ENCODE data around the gene MOB1B. TPM values are rescaled to one million over a fixed set of nuclear protein-coding genes. Genes with fewer than 3 reads are reported as not detected.

MOB1B gene
- total and polyA plus RNA-seq, 2 of the 13 experiments (the other 11 are each of a cell fraction or from before 2014, with no cell fraction given) = 3.9 to 4.0 TPM

- TF ChIP-seq ATM (IDR thresholded peaks at IDR 0.05; ENCODE audit: borderline replicate concordance) (no peak), ZNF563 (CRISPR knock-in tag; IDR thresholded peaks at IDR 0.05) (0 out of 2 replicates have a peak, but pooled peaks have one; percentile 3), TFDP1 (CRISPR knock-in tag; IDR thresholded peaks at IDR 0.05; ENCODE audit: borderline replicate concordance) (no peak), PATZ1 (CRISPR knock-in tag; IDR thresholded peaks at IDR 0.05) (no peak), ZBTB40 (IDR thresholded peaks at IDR 0.05) (no peak), ZBTB40 (CRISPR knock-in tag; IDR thresholded peaks at IDR 0.05) (0 out of 2 replicates have a peak, but pooled peaks have one; percentile 23), FOSL1 (CRISPR knock-in tag; IDR thresholded peaks at IDR 0.05; ENCODE audit: borderline replicate concordance) (no peak), FOXO4 (CRISPR knock-in tag; conservative IDR thresholded peaks at IDR 0.05) (0 out of 2 replicates have a peak, but pooled peaks have one; percentile 60), ZNF280B (CRISPR knock-in tag; IDR thresholded peaks at IDR 0.05; ENCODE audit: borderline replicate concordance) (0 out of 2 replicates have a peak, but pooled peaks have one; percentile 68), ZNF350 (CRISPR knock-in tag; IDR thresholded peaks at IDR 0.05; ENCODE audit: borderline replicate concordance, low read depth) (no peak), ZFP1 (CRISPR knock-in tag; IDR thresholded peaks at IDR 0.05) (no peak), ZNF224 (CRISPR knock-in tag; IDR thresholded peaks at IDR 0.05) (0 out of 2 replicates have a peak, but pooled peaks have one; percentile 49), HDAC2 (CRISPR knock-in tag; IDR thresholded peaks at IDR 0.05) (0 out of 2 replicates have a peak, but pooled peaks have one; percentile 5)
Measured at GRCh38 chr4:70994069-70994366, 91.8 kb downstream of the MOB1B start (continued).
